HepG2 (cell line): ENCODE results near the gene ROBO2. TPM values are rescaled to one million over a fixed set of nuclear protein-coding genes. Genes with fewer than 3 reads are reported as not detected.

ENCODE experiments used
- ATAC-seq: fragments of 200-7000 bp; cut with Tn5 transposase; 3 replicates; pipeline ENCODE4 v1.9.1; 2020; ENCODE audit warnings: mild to moderate bottlenecking, moderate library complexity
- BruUV-seq: library from RNA; stranded (reverse); fragments of 400-500 nt; replicated peaks from 2 replicates; lab custom pipeline; 2021; lab: Mats Ljungman, UMichigan
- CTCF ChIA-PET: fragments of 300-600 bp; formaldehyde crosslinking; extraction: SDS; loops from one replicate; lab custom pipeline; 2021; ENCODE audit warnings: low total read pairs, inconsistent platforms, low intra/inter-chr PET ratio; lab: Yijun Ruan, JAX
- POLR2A ChIA-PET: fragments of 350-600 bp; sonication (Branson Sonifier 250); formaldehyde crosslinking; loops from one replicate; lab custom pipeline; 2020; ENCODE audit warnings: antibody characterized with exemption, inconsistent platforms; lab: Yijun Ruan, JAX
- DNase-seq: peaks from one replicate; pipeline ENCODE4 v3.0.0-alpha.2; 2015; ENCODE audit warnings: low spot score
- FAIRE-seq: peaks from 3 replicates; lab custom pipeline; 2011; peaks lifted over from hg19 to GRCh38; lab: Jason Lieb, UNC
- H2AFZ ChIP-seq: one replicate; pipeline ENCODE4 v1.6.1; 2011; ENCODE audit warnings: low read length, inconsistent platforms
- H3K27ac ChIP-seq: fragments of 300-600 bp; 3 replicates; pipeline ENCODE4 v1.8.0; 2011; ENCODE audit warnings: mixed run types, mild to moderate bottlenecking, mixed read lengths, low read length, inconsistent platforms; ENCODE audit not compliant: insufficient read depth; ENCODE audit errors: extremely low read length
- H3K27me3 ChIP-seq, 2 experiments: fragments of 200-600 bp in 1 of 2; 2 replicates in 1 of 2; 3 replicates in 1 of 2; pipeline versions ENCODE4 v1.6.0 to v1.8.0; 2011; ENCODE audit warnings: low read length in 2 of 2, mild to moderate bottlenecking in 2 of 2, moderate library complexity in 2 of 2, inconsistent platforms in 1 of 2; ENCODE audit not compliant: insufficient read depth in 2 of 2, control insufficient read depth in 1 of 2
- H3K36me3 ChIP-seq, 2 experiments: fragments of 200-600 bp in 1 of 2; replicated peaks in 1 of 2; 2 replicates in 1 of 2; 3 replicates in 1 of 2; pipeline versions ENCODE4 v1.5.1 to v1.8.0; 2011; ENCODE audit warnings: low read length in 2 of 2, inconsistent platforms in 1 of 2; ENCODE audit not compliant: insufficient read depth in 2 of 2, control insufficient read depth in 1 of 2
- H3K4me1 ChIP-seq: 2 replicates; pipeline ENCODE4 v1.5.1; 2012; ENCODE audit warnings: low read length, inconsistent platforms; ENCODE audit not compliant: insufficient read depth
- H3K4me2 ChIP-seq: 2 replicates; pipeline ENCODE4 v1.6.0; 2011; ENCODE audit warnings: low read depth, low read length, inconsistent platforms
- H3K4me3 ChIP-seq, 3 experiments: fragments of 200-600 bp in 1 of 3; sonication (generic), shearing (Covaris generic) in 1 of 3; replicated peaks in 1 of 3; 2 replicates each; pipeline ENCODE4 v1.5.1; 2011 to 2016; ENCODE audit warnings: low read length in 3 of 3, inconsistent platforms in 2 of 3, low read depth in 2 of 3, mild to moderate bottlenecking in 2 of 3, control low read depth in 1 of 3, mixed read lengths in 1 of 3; ENCODE audit not compliant: insufficient read depth in 1 of 3
- H3K79me2 ChIP-seq: one replicate; pipeline ENCODE4 v1.6.1; 2011; ENCODE audit warnings: low read length, inconsistent platforms; ENCODE audit not compliant: insufficient read depth
- H3K9ac ChIP-seq: 2 replicates; pipeline ENCODE4 v1.6.0; 2011; ENCODE audit warnings: mild to moderate bottlenecking, low read depth, low read length, inconsistent platforms; ENCODE audit not compliant: insufficient read depth
- H3K9me3 ChIP-seq: 2 replicates; pipeline ENCODE4 v1.5.1; 2012; ENCODE audit warnings: mild to moderate bottlenecking, low read length
- H4K20me1 ChIP-seq: 2 replicates; pipeline ENCODE4 v1.6.0; 2011; ENCODE audit warnings: inconsistent platforms, mild to moderate bottlenecking, low read length, moderate library complexity; ENCODE audit not compliant: insufficient read depth
- HIVEP1 ChIP-seq: sonication (generic); formaldehyde crosslinking; IDR thresholded peaks from 2 replicates; pipeline ENCODE4 v1.4.0; 2020; ENCODE audit warnings: mild to moderate bottlenecking, missing genetic modification reagents
- HNRNPK ChIP-seq: fragments of 200-400 bp; formaldehyde crosslinking; IDR thresholded peaks from 2 replicates; pipeline ENCODE4 v1.6.1; 2018; ENCODE audit warnings: low read length, low read depth, moderate library complexity, mild to moderate bottlenecking; ENCODE audit not compliant: poor library complexity, severe bottlenecking
- MLLT10 ChIP-seq: sonication (generic); formaldehyde crosslinking; IDR thresholded peaks from 2 replicates; pipeline ENCODE4 v1.4.0; 2020; ENCODE audit warnings: missing genetic modification reagents
- ZNF12 ChIP-seq: sonication (generic); formaldehyde crosslinking; IDR thresholded peaks from 2 replicates; pipeline ENCODE4 v1.5.0; 2020; ENCODE audit warnings: missing genetic modification reagents
- ZNF703 ChIP-seq: sonication (generic); formaldehyde crosslinking; IDR thresholded peaks from 2 replicates; pipeline ENCODE4 v1.5.1; 2020; ENCODE audit warnings: missing genetic modification reagents, mild to moderate bottlenecking, moderate library complexity, borderline replicate concordance
- ZNF816 ChIP-seq: sonication (generic); formaldehyde crosslinking; IDR thresholded peaks from 2 replicates; pipeline ENCODE4 v1.8.0; 2022; ENCODE audit warnings: missing genetic modification reagents, mild to moderate bottlenecking, borderline replicate concordance
- WGBS: methylation state at CpG from one replicate; pipeline ENCODE4 v1.1.6; 2017; ENCODE audit warnings: low lambda C conversion rate; 5-methylcytosine and 5-hydroxymethylcytosine counted together
- in situ Hi-C: cut with HindIII; loops from 2 replicates; pipeline ENCODE4 v1.10.0; 2017; ENCODE audit warnings: low pct_unique_long_range_greater_than_20kb; ENCODE audit not compliant: extremely low pct_ligation_motif_present
- intact Hi-C: fragments of 100-400 bp; cut with micrococcal nuclease; formaldehyde crosslinking; loops from one replicate; pipeline ENCODE4 v1.10.0; 2022; ENCODE audit not compliant: unreplicated experiment
- polyA plus RNA-seq, 8 experiments: library from polyadenylated mRNA; depleted of rRNA in 3 of 8; stranded (reverse) in 7 of 8; unstranded in 1 of 8; fragments of >200 nt; fragmentation: Illumina TruSeq in 4 of 8; extraction: Trizol in 4 of 8; gene quantifications; 2 replicates each; pipeline versions ENCODE4 v1.2.1 to v1.2.3, GENCODE V29; 2011 to 2016; ENCODE audit warnings: low read depth in 4 of 8, missing spikeins in 1 of 8, mixed read lengths in 1 of 8; ENCODE audit not compliant: insufficient read depth in 1 of 8
- total RNA-seq, 5 experiments: library from RNA; depleted of rRNA; stranded (reverse); fragments of >200 nt; fragmentation: Illumina TruSeq; extraction: Trizol; gene quantifications; 2 replicates each; pipeline ENCODE4 v1.2.3, GENCODE V29; 2016; ENCODE audit warnings: low read depth in 1 of 5

The ROBO2 gene
- total and polyA plus RNA-seq, 2 of the 13 experiments (the other 11 are each of a cell fraction or from before 2014, with no cell fraction given) = not detected

GRCh38 chr3:77041811-77042210 is 1.9 kb downstream of the ROBO2 start:
- Histone ChIP-seq H3K9ac (no peak overlapping the region), H3K79me2 (no peaks in the 10 kb centered on the region), H3K27me3 (peaks cover 4 to 27% of the 10 kb centered on the region in 2 experiments), H3K4me1 (no peaks in the 10 kb centered on the region), H4K20me1 (no peaks in the 10 kb centered on the region), H3K36me3 (no peaks in the 10 kb centered on the region), H2AFZ (no peak overlapping the region), H3K9me3 (no peaks in the 10 kb centered on the region), H3K4me2 (no peak overlapping the region), H3K27ac (no peak overlapping the region), H3K4me3 (no peak overlapping the region)
- no TSS peak for BruUV-seq
- ATAC-seq = no peak
- DNase-seq = no peak
- 0% methylated on average over 2 of the region's 2 CpGs for WGBS
- CTCF ChIA-PET = no interaction called here
- intact Hi-C loops = no loop called here
- in situ Hi-C loops = loop anchor here (25.0 kb wide), 1 partner anchor 1595 kb away; no protein-coding TSS in a partner anchor
- POLR2A ChIA-PET = no interaction called here
- TF ChIP-seq HIVEP1 = no peak
- TF ChIP-seq ZNF703 = no peak
- no peak for TF ChIP-seq ZNF816
- no peak for FAIRE-seq

- no TSS peak for BruUV-seq
- ChIA-PET POLR2A (no interaction called here), CTCF (no interaction called here)
- TF ChIP-seq ZNF12 (CRISPR knock-in tag) (no peak), MLLT10 (CRISPR knock-in tag) (no peak), HNRNPK (peak; percentile 27)
- in situ Hi-C loops = loop anchor here (25.0 kb wide), 1 partner anchor 1595 kb away; no protein-coding TSS in a partner anchor
- WGBS = 16% methylated on average over 2 of the region's 2 CpGs
- H3K79me2 ChIP-seq = no peaks in the 10 kb centered on the region
- intact Hi-C loops = no loop called here
- H3K9ac ChIP-seq = no peak overlapping the region
- H3K4me2 ChIP-seq = no peak overlapping the region
- peaks cover 4 to 27% of the 10 kb centered on the region in 2 experiments for H3K27me3 ChIP-seq
- H3K27ac ChIP-seq = no peak overlapping the region
- H3K9me3 ChIP-seq = no peaks in the 10 kb centered on the region
- FAIRE-seq = no peak
- no peak for DNase-seq
- no peaks in the 10 kb centered on the region for H3K36me3 ChIP-seq
- ATAC-seq = no peak
- no peaks in the 10 kb centered on the region for H4K20me1 ChIP-seq
- H3K4me3 ChIP-seq = no peak overlapping the region
- no peak overlapping the region for H2AFZ ChIP-seq
- H3K4me1 ChIP-seq = no peaks in the 10 kb centered on the region
These were observed 2.4 kb downstream of the ROBO2 start for GRCh38 chr3:77042343-77042742.
